ENCODE data around the gene SLC39A10.

DNA sequence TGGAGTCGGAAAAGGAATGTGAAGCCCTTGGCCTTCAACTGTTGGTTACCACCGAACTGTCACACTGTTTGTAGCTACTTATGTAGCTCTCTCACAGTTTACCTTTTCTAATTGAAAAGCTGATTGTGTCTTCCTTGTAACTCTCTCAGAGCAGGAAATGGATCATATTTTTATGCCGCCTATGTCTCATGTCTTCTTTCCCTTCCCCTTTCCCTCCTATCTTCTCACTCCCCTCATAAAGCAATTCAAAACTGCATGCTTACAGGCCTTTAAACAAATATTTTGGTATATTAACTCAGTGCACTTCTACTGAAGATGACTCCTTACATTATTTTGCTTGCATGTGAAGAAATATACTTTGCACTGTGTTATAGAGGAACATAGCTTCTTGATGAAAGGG is 6.0 kb downstream of the SLC39A10 start:
- TF ChIP-seq, protein P1, sequence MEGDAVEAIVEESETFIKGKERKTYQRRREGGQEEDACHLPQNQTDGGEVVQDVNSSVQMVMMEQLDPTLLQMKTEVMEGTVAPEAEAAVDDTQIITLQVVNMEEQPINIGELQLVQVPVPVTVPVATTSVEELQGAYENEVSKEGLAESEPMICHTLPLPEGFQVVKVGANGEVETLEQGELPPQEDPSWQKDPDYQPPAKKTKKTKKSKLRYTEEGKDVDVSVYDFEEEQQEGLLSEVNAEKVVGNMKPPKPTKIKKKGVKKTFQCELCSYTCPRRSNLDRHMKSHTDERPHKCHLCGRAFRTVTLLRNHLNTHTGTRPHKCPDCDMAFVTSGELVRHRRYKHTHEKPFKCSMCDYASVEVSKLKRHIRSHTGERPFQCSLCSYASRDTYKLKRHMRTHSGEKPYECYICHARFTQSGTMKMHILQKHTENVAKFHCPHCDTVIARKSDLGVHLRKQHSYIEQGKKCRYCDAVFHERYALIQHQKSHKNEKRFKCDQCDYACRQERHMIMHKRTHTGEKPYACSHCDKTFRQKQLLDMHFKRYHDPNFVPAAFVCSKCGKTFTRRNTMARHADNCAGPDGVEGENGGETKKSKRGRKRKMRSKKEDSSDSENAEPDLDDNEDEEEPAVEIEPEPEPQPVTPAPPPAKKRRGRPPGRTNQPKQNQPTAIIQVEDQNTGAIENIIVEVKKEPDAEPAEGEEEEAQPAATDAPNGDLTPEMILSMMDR (IDR thresholded peaks at IDR 0.05), result no peak
- no peak for TF ChIP-seq EZH2 (IDR thresholded peaks at IDR 0.05; ENCODE audit: borderline replicate concordance, insufficient read depth, low read depth, low read length, poor library complexity, severe bottlenecking)
